Adrenal gland (tissue), 12 donors: ENCODE results near the gene ATP5PD. TPM values are rescaled to one million over a fixed set of nuclear protein-coding genes. Genes with fewer than 3 reads are reported as not detected.
"Not testable (repeated sequence)": the region's sequence is repeated elsewhere in the genome, so short reads cannot be mapped to it uniquely, and the experiment has no call there.

Experiments
- DNase-seq, 7 donors: peaks; one replicate each; pipeline ENCODE4 v3.0.0-alpha.2; 2019 to 2020
- H3K27ac ChIP-seq, 5 donors: fragments of 200-600 bp; sonication (generic) in 4 of 5; 1 replicate in 3 of 5; 2 replicates in 2 of 5; pipeline versions ENCODE4 v1.5.1 to v1.8.0; 2016 to 2020; ENCODE audit warnings: mild to moderate bottlenecking in 1 of 5
- H3K27me3 ChIP-seq: fragments of 200-600 bp; 2 replicates; pipeline ENCODE4 v1.8.0; 2021
- H3K36me3 ChIP-seq, 2 donors: fragments of 200-600 bp; replicated peaks in 1 of 2; 1 replicate in 1 of 2; 2 replicates in 1 of 2; pipeline versions ENCODE4 v1.5.1 to v1.8.0; 2018 to 2022
- H3K4me1 ChIP-seq, 2 donors: fragments of 200-600 bp; replicated peaks in 1 of 2; 1 replicate in 1 of 2; 2 replicates in 1 of 2; pipeline versions ENCODE4 v1.5.1 to v1.8.0; 2018 to 2021
- H3K4me3 ChIP-seq, 4 donors: fragments of 200-600 bp; sonication (generic) in 3 of 4; one replicate each; pipeline ENCODE4 v1.5.1; 2016 to 2018
- H3K9me3 ChIP-seq, 3 donors: fragments of 200-600 bp; sonication (generic) in 1 of 3; replicated peaks in 1 of 3; 1 replicate in 2 of 3; 2 replicates in 1 of 3; pipeline versions ENCODE4 v1.5.1 to v1.8.0; 2016 to 2021
- POLR2A ChIP-seq, 2 donors: fragments of 450-650 bp; IDR thresholded peaks; one replicate each; pipeline ENCODE4 v1.6.1; 2017; ENCODE audit warnings: antibody characterized with exemption in 2 of 2, mild to moderate bottlenecking in 2 of 2, moderate library complexity in 1 of 2
- WGBS, 4 donors: extraction: QIAGEN DNeasy Blood & Tissue Kit in 2 of 4; methylation state at CpG; one replicate each; pipeline versions ENCODE4 v1.1.5 to v1.1.7; 2013 to 2017; 5-methylcytosine and 5-hydroxymethylcytosine counted together
- intact Hi-C, 2 donors: fragments of 100-400 bp; cut with DNase I; formaldehyde crosslinking; loops; one replicate each; pipeline versions ENCODE4 v1.14.1 to v1.15.0; 2022 to 2023
- polyA plus RNA-seq, 3 donors: library from polyadenylated mRNA; stranded (reverse); fragments of 200-250 nt in 2 of 3; fragments of 350-450 nt in 1 of 3; fragmentation: Illumina TruSeq in 1 of 3; extraction: RNeasy Lipid Tissue Mini Kit (QIAGEN cat#74804) in 1 of 3; gene quantifications; one replicate each; pipeline ENCODE4 v1.2.3, GENCODE V29; 2013 to 2014
- total RNA-seq, 9 donors: library from RNA; depleted of rRNA in 4 of 9; stranded (reverse); fragments of >200 nt in 4 of 9; fragments of 120-200 nt in 1 of 9; fragmentation: NEBNext Ultra II Directional in 1 of 9; extraction: Animal tissue kit (Norgen Biotek cat#: 25700) in 1 of 9; gene quantifications; one replicate each; pipeline versions ENCODE4 v1.1.0 to v1.2.4, GENCODE V29; 2013 to 2023
- TF ChIP-seq, protein P1 (sequence below), 6 experiments: fragments of 450-650 bp in 4 of 6; fragments of 200-600 bp in 2 of 6; sonication (generic) in 1 of 6; IDR thresholded peaks; 1 replicate in 5 of 6; 2 replicates in 1 of 6; pipeline versions ENCODE4 v1.5.1 to v1.8.0; 2016 to 2021; ENCODE audit warnings: antibody characterized with exemption in 6 of 6, mild to moderate bottlenecking in 2 of 6, moderate library complexity in 1 of 6
- donor health status: healthy with polysubstance abuse.
- donor health status: Bipolar disorder and iron deficiency.
- donor health status: DM: yes; HTN: yes; CAD: no.
- donor health status: DM: no; HTN: no; CAD: no.
- donor health status: DM: no; HTN: no; CAD: no.
- donor health status: DM: yes; HTN: yes; CAD: no.

Gene ATP5PD
- total and polyA plus RNA-seq, 12 donors: 215 to 826 (median 308) TPM

DNA sequence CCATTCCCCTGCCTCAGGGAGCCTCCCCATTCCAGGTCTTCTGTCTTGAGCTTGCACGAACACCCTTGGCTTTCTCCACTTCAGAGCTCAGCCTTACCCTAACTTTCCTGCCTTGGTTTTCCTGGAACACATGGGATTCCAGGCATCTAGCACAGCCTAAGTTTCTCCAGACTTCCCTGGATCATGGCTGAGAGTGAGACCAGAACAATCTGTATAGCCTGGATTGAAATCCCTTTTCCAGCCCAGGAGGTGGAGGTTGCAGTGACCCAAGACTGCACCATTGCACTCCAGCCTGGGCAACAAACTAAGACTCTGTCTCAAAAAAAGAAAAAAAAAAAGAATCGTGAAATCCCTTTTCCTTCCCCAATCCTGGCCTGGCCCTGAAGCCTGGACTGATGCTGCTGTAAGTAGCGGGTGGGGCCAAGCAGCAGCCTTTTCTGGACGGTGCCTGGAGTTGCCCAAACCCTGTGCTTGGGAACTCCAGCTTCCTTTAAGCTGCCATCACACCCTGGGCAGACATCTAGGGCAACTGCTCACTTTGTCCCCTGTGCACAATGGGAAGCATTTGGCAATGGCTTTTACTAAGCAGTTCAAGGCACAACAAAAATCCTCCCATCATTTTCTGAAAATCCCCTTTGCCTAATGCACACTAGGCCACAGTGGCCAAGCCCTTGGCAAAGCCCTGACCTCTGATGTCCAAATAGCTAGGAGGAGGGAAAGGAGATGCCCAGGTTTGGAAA lies 29.0 kb upstream of the ATP5PD start:
- 62 to 70% (median 66%) methylated on average over 4 of the region's 4 CpGs for WGBS, 4 donors
- H3K27ac ChIP-seq: no peak overlapping the region

DNA sequence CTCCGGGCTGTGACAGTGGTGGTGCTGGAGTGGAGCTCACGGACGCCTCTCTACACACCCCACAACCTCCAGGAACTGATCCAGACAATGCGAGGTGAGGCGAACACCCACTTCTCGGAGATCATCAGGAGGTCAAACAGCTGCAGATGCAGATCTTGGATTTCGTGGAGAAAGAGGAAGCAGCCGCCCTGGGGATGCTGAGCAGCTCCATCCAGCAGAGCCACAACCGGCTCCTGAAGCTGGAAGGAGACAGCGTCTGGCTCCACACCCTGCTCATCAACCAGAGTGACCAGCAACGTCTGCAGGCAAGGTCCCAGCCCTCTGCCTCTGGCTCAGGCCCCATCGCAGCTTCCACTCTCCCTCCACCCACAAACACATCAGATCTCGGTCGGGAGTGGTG lies 27.8 kb upstream of the ATP5PD start:
- Histone ChIP-seq H3K4me1 (peaks cover 14 to 34% of the 10 kb centered on the region in 2 donors), H3K36me3 (no peaks in the 10 kb centered on the region), H3K4me3 (no peak overlapping the region), H3K27ac (peak overlapping the region in 1 of 5 donors; percentile 60), H3K9me3 (no peaks in the 10 kb centered on the region), H3K27me3 (no peaks in the 10 kb centered on the region)
- no peak for TF ChIP-seq POLR2A (IDR thresholded peaks at IDR 0.05)
- TF ChIP-seq, protein P1, sequence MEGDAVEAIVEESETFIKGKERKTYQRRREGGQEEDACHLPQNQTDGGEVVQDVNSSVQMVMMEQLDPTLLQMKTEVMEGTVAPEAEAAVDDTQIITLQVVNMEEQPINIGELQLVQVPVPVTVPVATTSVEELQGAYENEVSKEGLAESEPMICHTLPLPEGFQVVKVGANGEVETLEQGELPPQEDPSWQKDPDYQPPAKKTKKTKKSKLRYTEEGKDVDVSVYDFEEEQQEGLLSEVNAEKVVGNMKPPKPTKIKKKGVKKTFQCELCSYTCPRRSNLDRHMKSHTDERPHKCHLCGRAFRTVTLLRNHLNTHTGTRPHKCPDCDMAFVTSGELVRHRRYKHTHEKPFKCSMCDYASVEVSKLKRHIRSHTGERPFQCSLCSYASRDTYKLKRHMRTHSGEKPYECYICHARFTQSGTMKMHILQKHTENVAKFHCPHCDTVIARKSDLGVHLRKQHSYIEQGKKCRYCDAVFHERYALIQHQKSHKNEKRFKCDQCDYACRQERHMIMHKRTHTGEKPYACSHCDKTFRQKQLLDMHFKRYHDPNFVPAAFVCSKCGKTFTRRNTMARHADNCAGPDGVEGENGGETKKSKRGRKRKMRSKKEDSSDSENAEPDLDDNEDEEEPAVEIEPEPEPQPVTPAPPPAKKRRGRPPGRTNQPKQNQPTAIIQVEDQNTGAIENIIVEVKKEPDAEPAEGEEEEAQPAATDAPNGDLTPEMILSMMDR (IDR thresholded peaks at IDR 0.05): no peak
- intact Hi-C loops: no loop called here
- no peak for DNase-seq
- 84 to 94% (median 87%) methylated on average over 9 to 14 of the region's 14 CpGs for WGBS, 4 donors

More for the DNA sequence above, 29.0 kb upstream of the ATP5PD start:
- Histone ChIP-seq H3K4me1 (peaks cover 14 to 38% of the 10 kb centered on the region in 2 donors), H3K27me3 (no peaks in the 10 kb centered on the region), H3K9me3 (no peaks in the 10 kb centered on the region), H3K36me3 (no peaks in the 10 kb centered on the region), H3K4me3 (no peak overlapping the region)
- DNase-seq: no peak
- intact Hi-C loops: no loop called here
- TF ChIP-seq POLR2A (IDR thresholded peaks at IDR 0.05): no peak
- TF ChIP-seq, protein P1 (IDR thresholded peaks at IDR 0.05): no peak

DNA sequence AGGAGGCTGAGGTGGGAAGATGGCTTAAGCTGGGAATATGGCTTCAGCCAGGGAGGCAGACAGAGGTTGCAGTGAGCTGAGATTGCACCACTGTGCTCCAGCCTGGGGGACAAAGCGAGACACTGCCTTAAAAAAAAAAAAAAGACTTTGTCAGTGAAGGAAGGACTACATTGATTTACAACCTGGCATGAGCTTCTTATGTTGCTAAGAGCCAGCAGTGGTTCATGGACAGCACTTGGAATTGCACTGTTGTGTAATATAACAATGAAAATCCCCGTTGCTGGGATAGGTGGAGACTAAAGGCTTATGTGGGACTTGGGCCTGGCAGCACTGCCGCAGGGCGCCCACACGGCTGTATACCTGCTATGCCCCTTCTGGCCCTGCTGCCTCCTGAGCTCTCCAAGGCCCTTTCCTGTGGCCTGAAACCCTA lies 26.9 kb upstream of the ATP5PD start:
- no peaks in the 10 kb centered on the region for H3K27me3 ChIP-seq
- TF ChIP-seq POLR2A (IDR thresholded peaks at IDR 0.05): no peak
- TF ChIP-seq, protein P1 (IDR thresholded peaks at IDR 0.05): peak in 1 of 6 experiments; percentile 24
- no peaks in the 10 kb centered on the region for H3K9me3 ChIP-seq
- peaks cover 7 to 25% of the 10 kb centered on the region in 2 donors for H3K4me1 ChIP-seq
- H3K4me3 ChIP-seq: no peak overlapping the region
- H3K36me3 ChIP-seq: no peaks in the 10 kb centered on the region
- DNase-seq: peak; percentile 38 to 79 (median 67)
- 27 to 41% (median 37%) methylated on average over 5 of the region's 5 CpGs for WGBS, 4 donors
- H3K27ac ChIP-seq: peak overlapping the region in 2 of 5 donors; percentile 56 to 60
- intact Hi-C loops: no loop called here

DNA sequence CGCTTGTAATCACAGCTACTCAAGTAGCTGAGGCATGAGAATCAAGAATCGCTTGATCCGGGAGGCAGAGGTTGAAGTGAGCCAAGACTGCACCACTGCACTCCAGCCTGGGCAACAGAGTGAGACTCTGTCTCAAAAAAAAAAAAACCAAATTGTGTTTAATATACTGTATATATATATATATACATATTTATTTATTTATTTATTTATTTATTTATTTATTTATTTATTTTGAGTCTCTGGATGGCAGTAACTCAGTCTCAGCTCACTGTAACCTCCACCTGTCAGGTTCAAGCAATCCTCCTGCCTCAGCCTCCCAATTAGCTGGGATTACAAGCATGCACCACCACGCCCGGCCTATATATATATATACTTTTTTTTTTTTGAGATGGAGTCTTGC lies 26.1 kb upstream of the ATP5PD start:
- H3K9me3 ChIP-seq, H3K4me3 ChIP-seq, H3K27me3 ChIP-seq, intact Hi-C loops, H3K36me3 ChIP-seq, H3K27ac ChIP-seq, DNase-seq: not testable (repeated sequence)
- H3K4me1 ChIP-seq: peaks cover 4 to 17% of the 10 kb centered on the region in 2 donors
- 95 to 99% (median 97%) methylated on average over 5 of the region's 5 CpGs for whole genome bisulfite sequencing, 4 donors

DNA sequence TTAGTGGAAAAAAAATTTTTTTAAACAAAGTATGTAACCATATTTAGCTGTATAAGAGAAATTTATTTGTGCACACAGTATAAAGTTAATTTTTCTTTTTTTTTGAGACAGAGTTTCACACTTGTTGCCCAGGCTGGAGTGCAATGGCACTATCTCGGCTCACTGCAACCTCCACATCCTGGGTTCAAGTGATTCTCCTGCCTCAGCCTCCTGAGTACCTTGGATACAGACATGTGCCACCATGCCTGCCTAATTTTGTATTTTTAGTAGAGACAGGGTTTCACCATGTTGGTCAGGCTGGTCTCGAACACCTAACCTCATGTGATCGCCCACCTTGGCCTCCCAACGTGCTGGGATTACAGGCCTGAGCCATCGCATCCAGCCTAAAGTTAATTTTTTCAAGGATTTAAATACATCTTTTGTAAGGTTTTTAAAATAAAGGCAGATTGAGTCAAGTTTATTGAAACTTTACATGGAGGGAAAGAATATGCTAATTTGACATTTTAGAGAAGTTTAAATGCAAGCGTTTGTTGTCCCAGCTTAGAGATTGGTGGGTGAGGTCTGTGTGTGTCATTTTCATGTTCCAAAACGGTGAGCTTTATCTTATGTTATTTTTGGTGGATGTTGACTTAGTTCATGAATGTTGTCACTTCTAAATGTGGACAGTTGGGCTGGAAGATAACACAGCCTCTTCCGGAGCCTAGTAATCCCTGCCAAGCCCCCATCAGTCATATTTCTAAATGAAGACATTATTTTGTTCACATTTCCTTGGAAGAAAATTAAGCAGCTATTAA lies 24.9 kb upstream of the ATP5PD start:
- H3K9me3 ChIP-seq, H3K27ac ChIP-seq, DNase-seq, H3K4me1 ChIP-seq, H3K4me3 ChIP-seq, H3K36me3 ChIP-seq, H3K27me3 ChIP-seq, intact Hi-C loops: not testable (repeated sequence)
- WGBS, 4 donors: 64 to 77% (median 72%) methylated on average over 6 to 8 of the region's 8 CpGs
